SU-DHL-6 (cell line): ENCODE data around the gene APLN.
A peak's percentile ranks its signal among the peaks of the same experiment; 100 is the strongest.

Source experiments
- H2AFZ ChIP-seq: fragments of 200-600 bp; sonication (generic); 2 replicates; pipeline ENCODE4 v1.6.1; 2014; ENCODE audit warnings: low read depth, mild to moderate bottlenecking, moderate library complexity, mixed read lengths, antibody characterized with exemption, low read length; ENCODE audit not compliant: severe bottlenecking
- H3F3A ChIP-seq: fragments of 200-600 bp; shearing (Covaris generic); 2 replicates; pipeline ENCODE4 v1.6.0; 2016; ENCODE audit warnings: antibody characterized with exemption, mild to moderate bottlenecking; ENCODE audit not compliant: insufficient read depth
- H3K27ac ChIP-seq: fragments of 200-600 bp; sonication (generic); 2 replicates; pipeline ENCODE4 v1.5.1; 2016; ENCODE audit warnings: low read depth, mild to moderate bottlenecking, low read length, moderate library complexity, mixed read lengths
- H3K27me3 ChIP-seq: fragments of 200-600 bp; sonication (generic), shearing (Covaris generic); 2 replicates; pipeline ENCODE4 v1.6.0; 2014; ENCODE audit warnings: mild to moderate bottlenecking, low read length
- H3K36me3 ChIP-seq: fragments of 200-600 bp; sonication (generic); 2 replicates; pipeline ENCODE4 v1.6.1; 2014; ENCODE audit warnings: mild to moderate bottlenecking, low read length, mixed read lengths
- H3K4me2 ChIP-seq: fragments of 300-600, 200-600 bp; shearing (Covaris generic), sonication (generic); 2 replicates; pipeline ENCODE4 v1.6.0; 2014; ENCODE audit warnings: low read length, low read depth, mild to moderate bottlenecking; ENCODE audit not compliant: poor library complexity, severe bottlenecking
- H3K4me3 ChIP-seq: fragments of 200-600 bp; sonication (generic); 2 replicates; pipeline ENCODE4 v1.5.1; 2014; ENCODE audit warnings: antibody characterized with exemption, low read length, mild to moderate bottlenecking, mixed read lengths; ENCODE audit not compliant: insufficient read depth, poor library complexity, severe bottlenecking
- H3K79me2 ChIP-seq: fragments of 200-600 bp; sonication (generic); 2 replicates; pipeline ENCODE4 v1.6.1; 2014; ENCODE audit warnings: mild to moderate bottlenecking, low read length, moderate library complexity; ENCODE audit not compliant: insufficient read depth
- H3K9ac ChIP-seq: fragments of 200-600 bp; sonication (generic); 2 replicates; pipeline ENCODE4 v1.7.0; 2014; ENCODE audit warnings: mild to moderate bottlenecking, low read length
- H3K9me2 ChIP-seq: fragments of 200-600 bp; sonication (generic); replicated peaks from 2 replicates; pipeline ENCODE4 v1.6.1; 2014; ENCODE audit warnings: low read length; ENCODE audit not compliant: insufficient read depth
- H3K9me3 ChIP-seq: fragments of 200-600 bp; sonication (generic); 2 replicates; pipeline ENCODE4 v1.6.1; 2014; ENCODE audit warnings: low read length, mixed read lengths; ENCODE audit not compliant: insufficient read depth
- H4K20me1 ChIP-seq: fragments of 200-600 bp; sonication (generic); 2 replicates; pipeline ENCODE4 v1.6.1; 2014; ENCODE audit warnings: low read depth, mild to moderate bottlenecking, antibody characterized with exemption, low read length, moderate library complexity, mixed read lengths
- EZH2phosphoT487 ChIP-seq: fragments of 200-600 bp; sonication (generic), shearing (Covaris generic); conservative IDR thresholded peaks from 2 replicates; pipeline ENCODE4 v1.6.1; 2018; ENCODE audit warnings: mild to moderate bottlenecking, antibody characterized with exemption, low read length, moderate library complexity, mixed read lengths
- TF ChIP-seq, protein P1 (sequence below): fragments of 200-600 bp; sonication (generic); IDR thresholded peaks from one replicate; pipeline ENCODE4 v1.5.1; 2017; ENCODE audit warnings: antibody characterized with exemption, mild to moderate bottlenecking, low read length, moderate library complexity; ENCODE audit not compliant: insufficient read depth, poor library complexity, severe bottlenecking

APLN gene

DNA sequence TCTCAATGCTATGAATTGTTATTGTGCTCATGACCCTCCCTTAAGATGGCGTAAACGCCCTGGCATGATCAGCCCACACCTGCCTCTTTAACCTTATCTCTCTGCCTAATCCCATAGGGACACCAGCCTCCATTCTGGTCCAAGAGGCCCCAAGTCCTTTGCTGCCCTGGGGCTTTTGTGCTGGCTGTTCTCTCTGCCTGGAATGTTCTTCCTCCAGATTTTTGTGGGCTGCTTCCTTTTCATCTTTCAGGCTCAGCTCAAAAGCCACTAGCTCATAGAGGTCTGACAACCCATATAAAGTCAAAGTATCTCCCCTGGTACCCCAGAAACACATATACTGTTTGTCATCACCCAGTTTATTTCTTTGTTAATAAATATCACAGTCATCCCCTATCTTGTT lies 42.4 kb downstream of the APLN start:
- H4K20me1 ChIP-seq: no peaks in the 10 kb centered on the region
- no peaks in the 10 kb centered on the region for H3K27me3 ChIP-seq
- no peak overlapping the region for H3K4me2 ChIP-seq
- no peak overlapping the region for H3K4me3 ChIP-seq
- H3K9me2 ChIP-seq: no peaks in the 10 kb centered on the region
- no peak overlapping the region for H3K27ac ChIP-seq
- no peaks in the 10 kb centered on the region for H3K79me2 ChIP-seq
- H3K9me3 ChIP-seq: no peaks in the 10 kb centered on the region
- no peak overlapping the region for H2AFZ ChIP-seq
- no peak overlapping the region for H3K9ac ChIP-seq
- TF ChIP-seq, protein P1, sequence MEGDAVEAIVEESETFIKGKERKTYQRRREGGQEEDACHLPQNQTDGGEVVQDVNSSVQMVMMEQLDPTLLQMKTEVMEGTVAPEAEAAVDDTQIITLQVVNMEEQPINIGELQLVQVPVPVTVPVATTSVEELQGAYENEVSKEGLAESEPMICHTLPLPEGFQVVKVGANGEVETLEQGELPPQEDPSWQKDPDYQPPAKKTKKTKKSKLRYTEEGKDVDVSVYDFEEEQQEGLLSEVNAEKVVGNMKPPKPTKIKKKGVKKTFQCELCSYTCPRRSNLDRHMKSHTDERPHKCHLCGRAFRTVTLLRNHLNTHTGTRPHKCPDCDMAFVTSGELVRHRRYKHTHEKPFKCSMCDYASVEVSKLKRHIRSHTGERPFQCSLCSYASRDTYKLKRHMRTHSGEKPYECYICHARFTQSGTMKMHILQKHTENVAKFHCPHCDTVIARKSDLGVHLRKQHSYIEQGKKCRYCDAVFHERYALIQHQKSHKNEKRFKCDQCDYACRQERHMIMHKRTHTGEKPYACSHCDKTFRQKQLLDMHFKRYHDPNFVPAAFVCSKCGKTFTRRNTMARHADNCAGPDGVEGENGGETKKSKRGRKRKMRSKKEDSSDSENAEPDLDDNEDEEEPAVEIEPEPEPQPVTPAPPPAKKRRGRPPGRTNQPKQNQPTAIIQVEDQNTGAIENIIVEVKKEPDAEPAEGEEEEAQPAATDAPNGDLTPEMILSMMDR: no peak
- no peak for TF ChIP-seq EZH2phosphoT487
- no peaks in the 10 kb centered on the region for H3F3A ChIP-seq
- H3K36me3 ChIP-seq: no peaks in the 10 kb centered on the region

DNA sequence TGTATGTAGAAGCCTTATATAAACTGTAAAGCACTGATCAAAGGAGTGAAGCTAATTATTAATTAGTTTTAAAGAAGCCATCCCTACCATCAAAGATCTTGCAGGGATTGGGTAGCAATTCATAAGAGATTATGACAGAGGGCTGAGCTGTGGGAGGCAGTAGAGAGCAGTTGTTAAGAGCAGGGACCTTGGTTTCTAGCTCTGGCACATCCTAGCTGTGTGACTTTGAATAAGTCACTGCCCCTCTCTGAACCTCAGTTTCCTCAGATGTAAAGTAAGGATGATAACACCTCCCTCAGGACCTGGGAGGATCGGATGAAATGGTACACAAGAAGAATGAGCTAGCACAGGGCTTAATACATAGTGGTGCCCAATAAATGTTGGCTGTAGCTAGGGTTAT lies 45.4 kb downstream of the APLN start:
- Histone ChIP-seq H3K27ac (no peak overlapping the region), H3K4me3 (no peak overlapping the region), H3K4me2 (no peak overlapping the region), H3K36me3 (no peaks in the 10 kb centered on the region), H3K9me2 (no peaks in the 10 kb centered on the region), H3K9me3 (no peaks in the 10 kb centered on the region), H3K79me2 (no peaks in the 10 kb centered on the region), H3F3A (no peaks in the 10 kb centered on the region), H3K9ac (no peak overlapping the region), H4K20me1 (no peaks in the 10 kb centered on the region), H3K27me3 (no peaks in the 10 kb centered on the region), H2AFZ (no peak overlapping the region)
- TF ChIP-seq, protein P1: no peak
- no peak for TF ChIP-seq EZH2phosphoT487

DNA sequence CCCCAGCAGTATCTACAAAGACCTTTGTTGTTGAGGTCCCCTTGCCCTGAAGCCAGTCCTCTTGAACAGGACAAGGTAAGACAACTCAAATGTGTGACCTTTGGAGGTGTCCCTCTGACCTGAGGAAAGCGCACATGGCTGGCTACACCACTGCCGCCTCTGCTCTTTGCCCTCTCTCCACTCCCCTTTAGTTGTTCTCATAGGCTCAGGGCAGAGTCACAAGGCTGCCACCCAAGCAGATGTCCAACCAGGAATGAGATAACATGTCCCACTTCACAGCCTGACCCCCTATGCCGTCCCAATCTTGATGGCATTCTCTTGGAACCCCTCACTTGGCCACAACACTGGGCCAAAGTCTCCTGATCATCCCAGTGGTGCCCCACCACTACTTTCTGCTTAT lies 46.3 kb downstream of the APLN start:
- Histone ChIP-seq H4K20me1 (no peaks in the 10 kb centered on the region), H2AFZ (no peak overlapping the region), H3K9ac (no peak overlapping the region), H3K4me3 (no peak overlapping the region), H3K9me2 (no peaks in the 10 kb centered on the region), H3K36me3 (no peaks in the 10 kb centered on the region), H3K27me3 (no peaks in the 10 kb centered on the region), H3F3A (no peaks in the 10 kb centered on the region), H3K27ac (no peak overlapping the region), H3K9me3 (no peaks in the 10 kb centered on the region), H3K79me2 (no peaks in the 10 kb centered on the region), H3K4me2 (no peak overlapping the region)
- TF ChIP-seq, protein P1: no peak
- no peak for TF ChIP-seq EZH2phosphoT487

DNA sequence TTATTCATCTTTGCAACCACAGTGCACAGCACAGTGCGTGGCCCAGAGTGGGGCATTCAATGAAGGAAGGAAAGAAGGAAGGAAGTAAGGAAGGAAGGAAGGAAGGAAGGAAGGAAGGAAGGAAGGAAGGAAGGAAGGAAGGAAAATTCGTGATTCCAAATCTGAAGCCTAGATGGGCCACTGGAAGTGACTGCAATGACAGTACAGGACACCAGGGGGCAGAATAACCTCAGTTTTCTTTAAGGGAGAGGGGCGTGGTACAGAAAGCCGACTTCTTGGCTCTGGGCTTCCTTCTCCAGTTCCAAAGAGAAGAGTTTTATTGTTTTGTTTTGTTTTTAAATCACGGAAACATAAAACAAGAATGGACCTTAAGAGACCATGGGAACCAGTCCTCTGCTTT lies 47.8 kb downstream of the APLN start:
- Histone ChIP-seq H3K36me3 (no peaks in the 10 kb centered on the region), H3F3A (no peaks in the 10 kb centered on the region), H3K27me3 (no peaks in the 10 kb centered on the region), H2AFZ (peak overlapping the region; percentile 24), H3K9me3 (no peaks in the 10 kb centered on the region), H3K79me2 (no peaks in the 10 kb centered on the region), H3K9ac (no peak overlapping the region), H3K4me2 (no peak overlapping the region), H3K9me2 (no peaks in the 10 kb centered on the region), H4K20me1 (no peaks in the 10 kb centered on the region), H3K4me3 (no peak overlapping the region), H3K27ac (no peak overlapping the region)
- TF ChIP-seq EZH2phosphoT487: no peak
- TF ChIP-seq, protein P1: no peak
